Common myeloid progenitor, CD34-positive (primary cell): Measurements from ENCODE around the gene NFXL1.
A peak's percentile ranks its signal among the peaks of the same experiment; 100 is the strongest.

Experiments used
- CTCF ChIA-PET: fragments of 350-600 bp; sonication (Branson Sonifier 250); formaldehyde crosslinking; loops from one replicate; lab custom pipeline; 2021; ENCODE audit warnings: antibody characterized with exemption; lab: Charles Lee
- POLR2A ChIA-PET: fragments of 350-600 bp; sonication (Branson Sonifier 250); formaldehyde crosslinking; loops from one replicate; lab custom pipeline; 2021; ENCODE audit warnings: antibody characterized with exemption; lab: Charles Lee
- DNase-seq, 3 donors: peaks; one replicate each; pipeline versions ENCODE4 v3.0.0 to v3.0.0-alpha.2; 2013
- H3K27ac ChIP-seq, 2 experiments: 1 replicate in 1 of 2; 2 replicates in 1 of 2; pipeline ENCODE4 v1.7.0; 2013; ENCODE audit warnings: inconsistent platforms in 2 of 2, low read length in 2 of 2, mild to moderate bottlenecking in 2 of 2, low read depth in 1 of 2, moderate library complexity in 1 of 2; ENCODE audit not compliant: severe bottlenecking in 2 of 2, insufficient read depth in 1 of 2, poor library complexity in 1 of 2
- H3K27me3 ChIP-seq, 5 experiments: replicated peaks in 2 of 5; 1 replicate in 3 of 5; 2 replicates in 2 of 5; pipeline versions ENCODE4 v1.6.1 to v1.7.0; 2013; ENCODE audit warnings: low read length in 4 of 5, mild to moderate bottlenecking in 2 of 5, moderate library complexity in 2 of 5, inconsistent platforms in 1 of 5; ENCODE audit not compliant: insufficient read depth in 5 of 5, control insufficient read depth in 4 of 5
- H3K36me3 ChIP-seq, 4 experiments: 1 replicate in 2 of 4; 2 replicates in 2 of 4; pipeline versions ENCODE4 v1.6.1 to v1.7.0; 2013; ENCODE audit warnings: low read length in 3 of 4, control low read depth in 1 of 4, mild to moderate bottlenecking in 1 of 4; ENCODE audit not compliant: control insufficient read depth in 4 of 4, insufficient read depth in 4 of 4
- H3K4me1 ChIP-seq, 4 experiments: 1 replicate in 3 of 4; 2 replicates in 1 of 4; pipeline versions ENCODE4 v1.6.1 to v1.7.1; 2013; ENCODE audit warnings: low read length in 3 of 4, mild to moderate bottlenecking in 3 of 4, control low read depth in 1 of 4, inconsistent platforms in 1 of 4, moderate library complexity in 1 of 4; ENCODE audit not compliant: control insufficient read depth in 4 of 4, insufficient read depth in 4 of 4; ENCODE audit errors: control extremely low read depth in 1 of 4
- H3K4me3 ChIP-seq, 7 experiments: 1 replicate in 4 of 7; 2 replicates in 3 of 7; pipeline versions ENCODE4 v1.5.1 to v1.7.0; 2013; ENCODE audit warnings: mild to moderate bottlenecking in 7 of 7, low read length in 6 of 7, moderate library complexity in 6 of 7, inconsistent platforms in 2 of 7, low read depth in 2 of 7, control low read depth in 1 of 7; ENCODE audit not compliant: insufficient read depth in 4 of 7, control insufficient read depth in 1 of 7; ENCODE audit errors: extremely low read depth in 1 of 7
- H3K9me3 ChIP-seq, 5 experiments: 1 replicate in 4 of 5; 2 replicates in 1 of 5; pipeline versions ENCODE4 v1.6.1 to v1.7.1; 2013; ENCODE audit warnings: low read length in 4 of 5, mild to moderate bottlenecking in 2 of 5, inconsistent platforms in 1 of 5, low read depth in 1 of 5, moderate library complexity in 1 of 5; ENCODE audit not compliant: control insufficient read depth in 4 of 5, insufficient read depth in 2 of 5; ENCODE audit errors: control extremely low read depth in 1 of 5
- WGBS: methylation state at CpG from one replicate; pipeline ENCODE4 v1.1.5; 2013; ENCODE audit not compliant: insufficient coverage; 5-methylcytosine and 5-hydroxymethylcytosine counted together

The NFXL1 gene

DNA sequence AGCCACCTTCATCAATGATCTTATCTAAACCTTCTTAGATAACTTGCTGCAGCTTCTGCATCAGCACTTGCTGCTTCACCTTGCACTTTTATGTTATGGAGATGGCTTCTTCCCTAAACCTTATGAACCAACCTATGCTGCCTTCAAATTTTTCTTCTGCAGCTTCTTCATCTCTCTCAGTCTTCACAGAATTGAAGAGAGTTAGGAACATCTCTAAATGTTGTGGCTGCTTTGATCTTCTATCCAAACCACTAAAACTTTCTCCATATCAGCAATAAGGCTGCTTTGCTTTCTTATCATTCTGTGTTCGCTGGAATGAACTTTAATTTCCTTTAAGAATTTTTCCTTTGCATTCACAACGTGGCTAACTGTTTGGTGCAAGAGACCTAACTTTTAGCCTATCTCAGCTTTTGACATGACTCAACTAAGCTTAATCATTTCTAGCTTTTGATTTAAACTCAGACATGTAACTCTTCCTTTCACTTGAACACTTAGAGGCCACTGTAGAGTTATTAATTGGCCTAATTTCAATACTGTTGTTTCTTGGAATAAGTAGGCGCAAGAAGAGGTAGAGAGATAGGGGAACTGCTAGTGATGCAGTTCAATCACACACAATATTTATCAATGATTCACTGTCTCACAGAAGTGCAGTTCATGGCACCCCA lies 40.4 kb downstream of the NFXL1 start:
- no peaks in the 10 kb centered on the region for H3K27me3 ChIP-seq
- H3K9me3 ChIP-seq: peaks cover 1 to 26% (median 21%) of the 10 kb centered on the region in 5 experiments
- H3K36me3 ChIP-seq: peaks cover 41 to 78% (median 51%) of the 10 kb centered on the region in 4 experiments
- ChIA-PET CTCF (no interaction called here), POLR2A (no interaction called here)
- no peak overlapping the region for H3K27ac ChIP-seq
- WGBS: 97% methylated on average over 2 of the region's 3 CpGs
- no peak overlapping the region for H3K4me3 ChIP-seq
- H3K4me1 ChIP-seq: no peaks in the 10 kb centered on the region
- DNase-seq: no peak

DNA sequence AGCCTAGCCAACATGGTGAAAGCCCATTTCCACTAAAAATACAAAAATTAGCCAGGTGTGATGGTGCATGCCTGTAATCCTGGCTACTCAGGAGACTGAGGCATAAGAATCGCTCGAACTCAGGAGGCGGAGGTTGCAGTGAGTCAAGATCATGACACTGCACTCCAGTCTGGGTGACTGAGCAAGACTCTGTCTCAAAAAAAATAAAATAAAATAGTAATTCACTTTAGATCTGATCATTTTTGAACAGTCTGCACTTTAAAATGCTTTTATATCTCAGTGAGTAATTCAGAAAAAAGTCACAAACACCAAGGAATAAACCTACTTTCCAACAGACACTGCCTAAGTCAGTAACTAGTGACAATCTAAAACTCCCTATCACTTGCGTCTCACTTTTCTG lies 50.9 kb downstream of the NFXL1 start:
- no peak overlapping the region for H3K27ac ChIP-seq
- peaks cover 0 to 2% (median 0%) of the 10 kb centered on the region in 5 experiments for H3K9me3 ChIP-seq
- no peaks in the 10 kb centered on the region for H3K4me1 ChIP-seq
- ChIA-PET CTCF (no interaction called here), POLR2A (no interaction called here)
- DNase-seq: no peak
- no peak overlapping the region for H3K4me3 ChIP-seq
- H3K36me3 ChIP-seq: peaks cover 3 to 18% (median 12%) of the 10 kb centered on the region in 4 experiments
- WGBS: 86% methylated on average over 4 of the region's 4 CpGs
- H3K27me3 ChIP-seq: no peaks in the 10 kb centered on the region

- Histone ChIP-seq H3K27ac (no peak overlapping the region), H3K27me3 (no peaks in the 10 kb centered on the region), H3K4me3 (no peak overlapping the region), H3K9me3 (no peaks in the 10 kb centered on the region), H3K4me1 (no peaks in the 10 kb centered on the region), H3K36me3 (peaks cover 3 to 17% (median 12%) of the 10 kb centered on the region in 4 experiments)
- no peak for DNase-seq
- 100% methylated on average over 2 of the region's 3 CpGs for WGBS
- ChIA-PET CTCF (no interaction called here), POLR2A (no interaction called here)
These were observed 52.1 kb downstream of the NFXL1 start for GRCh38 chr4:47862297-47862696.

DNA sequence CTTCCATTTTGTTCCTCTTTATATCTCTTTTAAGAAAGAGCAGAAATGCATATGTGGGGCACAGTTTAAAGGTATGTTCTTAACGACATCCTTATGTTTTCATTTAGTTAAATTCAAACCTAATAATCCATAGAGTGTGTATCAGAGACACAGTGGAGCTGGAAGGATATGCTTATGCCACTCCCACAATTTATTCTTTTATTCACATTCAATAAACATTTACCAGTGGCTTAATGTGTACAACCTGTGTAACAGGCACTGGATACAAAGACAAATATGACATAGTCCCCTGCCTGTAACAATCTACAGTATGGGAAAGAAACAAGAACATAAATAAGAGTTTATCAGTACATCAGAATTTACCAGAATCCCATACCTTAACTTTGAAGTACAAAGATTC lies 54.1 kb downstream of the NFXL1 start:
- H3K4me3 ChIP-seq: no peak overlapping the region
- ChIA-PET POLR2A (no interaction called here), CTCF (no interaction called here)
- no peaks in the 10 kb centered on the region for H3K4me1 ChIP-seq
- DNase-seq: no peak
- H3K27ac ChIP-seq: no peak overlapping the region
- no peaks in the 10 kb centered on the region for H3K27me3 ChIP-seq
- peaks cover 3 to 12% (median 5%) of the 10 kb centered on the region in 4 experiments for H3K36me3 ChIP-seq
- no peaks in the 10 kb centered on the region for H3K9me3 ChIP-seq
- WGBS: no CpG with 5 or more reads among the region's 1 CpG

GRCh38 chr4:47858006-47858405 lies 56.4 kb downstream of the NFXL1 start:
- Histone ChIP-seq H3K4me1 (no peaks in the 10 kb centered on the region), H3K27ac (no peak overlapping the region), H3K4me3 (no peak overlapping the region), H3K36me3 (peaks cover 7 to 15% (median 12%) of the 10 kb centered on the region in 4 experiments), H3K27me3 (no peaks in the 10 kb centered on the region), H3K9me3 (no peaks in the 10 kb centered on the region)
- WGBS: 73% methylated on average over 2 of the region's 2 CpGs
- ChIA-PET CTCF (no interaction called here), POLR2A (no interaction called here)
- peak in 1 of 3 donors; percentile 6 for DNase-seq

GRCh38 chr4:47856713-47857112 lies 57.7 kb downstream of the NFXL1 start:
- Histone ChIP-seq H3K36me3 (peaks cover 7 to 16% (median 13%) of the 10 kb centered on the region in 4 experiments), H3K4me3 (no peak overlapping the region), H3K4me1 (no peaks in the 10 kb centered on the region), H3K27me3 (no peaks in the 10 kb centered on the region), H3K9me3 (no peaks in the 10 kb centered on the region), H3K27ac (no peak overlapping the region)
- no peak for DNase-seq
- WGBS: no CpG with 5 or more reads among the region's 1 CpG
- ChIA-PET CTCF (interaction anchor here (0.8 to 1.4 kb wide), 2 partner anchors 9 to 17 kb away, joined by 3 to 4 read pairs; no protein-coding TSS in a partner anchor), POLR2A (no interaction called here)

- CTCF ChIA-PET: no interaction called here
- peaks cover 3 to 25% (median 13%) of the 10 kb centered on the region in 4 experiments for H3K36me3 ChIP-seq
- no peak for DNase-seq
- no peak overlapping the region for H3K4me3 ChIP-seq
- H3K27ac ChIP-seq: no peak overlapping the region
- no peaks in the 10 kb centered on the region for H3K4me1 ChIP-seq
- WGBS: 100% methylated on average over 1 of the region's 2 CpGs
- H3K27me3 ChIP-seq: no peaks in the 10 kb centered on the region
- no peaks in the 10 kb centered on the region for H3K9me3 ChIP-seq
- POLR2A ChIA-PET: no interaction called here
These were observed 59.0 kb downstream of the NFXL1 start for GRCh38 chr4:47855350-47855749.
